ENCODE measurements around the gene AGMO.

GRCh38 chr7:15452670-15453069 lies 109.1 kb downstream of the AGMO start:
- TF ChIP-seq, protein P1, sequence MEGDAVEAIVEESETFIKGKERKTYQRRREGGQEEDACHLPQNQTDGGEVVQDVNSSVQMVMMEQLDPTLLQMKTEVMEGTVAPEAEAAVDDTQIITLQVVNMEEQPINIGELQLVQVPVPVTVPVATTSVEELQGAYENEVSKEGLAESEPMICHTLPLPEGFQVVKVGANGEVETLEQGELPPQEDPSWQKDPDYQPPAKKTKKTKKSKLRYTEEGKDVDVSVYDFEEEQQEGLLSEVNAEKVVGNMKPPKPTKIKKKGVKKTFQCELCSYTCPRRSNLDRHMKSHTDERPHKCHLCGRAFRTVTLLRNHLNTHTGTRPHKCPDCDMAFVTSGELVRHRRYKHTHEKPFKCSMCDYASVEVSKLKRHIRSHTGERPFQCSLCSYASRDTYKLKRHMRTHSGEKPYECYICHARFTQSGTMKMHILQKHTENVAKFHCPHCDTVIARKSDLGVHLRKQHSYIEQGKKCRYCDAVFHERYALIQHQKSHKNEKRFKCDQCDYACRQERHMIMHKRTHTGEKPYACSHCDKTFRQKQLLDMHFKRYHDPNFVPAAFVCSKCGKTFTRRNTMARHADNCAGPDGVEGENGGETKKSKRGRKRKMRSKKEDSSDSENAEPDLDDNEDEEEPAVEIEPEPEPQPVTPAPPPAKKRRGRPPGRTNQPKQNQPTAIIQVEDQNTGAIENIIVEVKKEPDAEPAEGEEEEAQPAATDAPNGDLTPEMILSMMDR (conservative IDR thresholded peaks at IDR 0.05 in 1 of 2, IDR thresholded peaks at IDR 0.05 in 1 of 2; ENCODE audit: extremely low read depth in 1 of 2, insufficient read depth in 1 of 2, low read depth in 1 of 2, low read length in 2 of 2), result no peak
- TF ChIP-seq EZH2 (IDR thresholded peaks at IDR 0.05; ENCODE audit: borderline replicate concordance, low read length), result no peak
